Measurements from ENCODE around the gene HDLBP. TPM values are rescaled to one million over a fixed set of nuclear protein-coding genes. Genes with fewer than 3 reads are reported as not detected.
A peak's percentile ranks its signal among the peaks of the same experiment; 100 is the strongest.
"Not testable (repeated sequence)": the region's sequence is repeated elsewhere in the genome, so short reads cannot be mapped to it uniquely, and the experiment has no call there.

The HDLBP gene
- total and polyA plus RNA-seq, 2 experiments from 2014 or later: 389 to 437 TPM

DNA sequence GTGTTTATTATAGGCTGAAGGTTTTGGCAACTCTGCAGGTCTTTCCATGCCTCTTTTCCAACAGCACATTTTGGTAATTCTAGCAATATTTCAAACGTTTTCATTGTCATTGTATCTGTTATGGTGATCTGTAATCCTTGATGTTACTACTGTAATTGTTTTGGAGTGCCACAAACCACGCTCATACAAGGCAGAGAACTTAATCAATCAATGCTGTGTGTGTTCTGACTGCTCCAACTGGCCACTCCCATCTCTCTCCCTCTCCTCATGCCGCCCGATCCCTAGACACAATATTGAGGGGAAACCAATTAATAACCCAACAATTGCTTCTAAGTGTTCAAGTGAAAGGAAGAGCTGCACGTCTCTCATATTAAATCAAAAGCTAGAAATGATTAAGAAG is 32.9 kb downstream of the HDLBP start:
- whole genome bisulfite sequencing (ENCODE audit: low lambda C conversion rate, missing lambda C conversion rate): 61% methylated on average over 5 of the region's 5 CpGs
- DNase-seq (ENCODE audit: low spot score): no peak
- H4K20me1 ChIP-seq (ENCODE audit: insufficient read depth, poor library complexity, severe bottlenecking): peaks cover 38% of the 10 kb centered on the region

GRCh38 chr2:241280291-241280690 is 35.2 kb downstream of the HDLBP start:
- Histone ChIP-seq H3K9me3 (ENCODE audit: low read depth) (no peaks in the 10 kb centered on the region), H3K36me3 (replicated peaks; ENCODE audit: insufficient read depth, low read depth) (no peaks in the 10 kb centered on the region), H3K4me1 (ENCODE audit: insufficient read depth) (peaks cover 7% of the 10 kb centered on the region), H3K27me3 (no peaks in the 10 kb centered on the region), H3K27ac (no peak overlapping the region), H3K4me3 (no peak overlapping the region), H2AFZ (no peak overlapping the region), H3K4me2 (no peak overlapping the region), H3K79me2 (peaks cover 94% of the 10 kb centered on the region), H3K9me2 (replicated peaks; ENCODE audit: insufficient read depth) (no peaks in the 10 kb centered on the region), H4K20me1 (ENCODE audit: insufficient read depth, poor library complexity, severe bottlenecking) (peaks cover 36% of the 10 kb centered on the region)
- TF ChIP-seq EZH2phosphoT487 (IDR thresholded peaks at IDR 0.05; ENCODE audit: low read depth, severe bottlenecking, unreplicated experiment): no peak
- no peak for TF ChIP-seq EZH2 (IDR thresholded peaks at IDR 0.05; ENCODE audit: borderline replicate concordance)
- TF ChIP-seq, protein P1, sequence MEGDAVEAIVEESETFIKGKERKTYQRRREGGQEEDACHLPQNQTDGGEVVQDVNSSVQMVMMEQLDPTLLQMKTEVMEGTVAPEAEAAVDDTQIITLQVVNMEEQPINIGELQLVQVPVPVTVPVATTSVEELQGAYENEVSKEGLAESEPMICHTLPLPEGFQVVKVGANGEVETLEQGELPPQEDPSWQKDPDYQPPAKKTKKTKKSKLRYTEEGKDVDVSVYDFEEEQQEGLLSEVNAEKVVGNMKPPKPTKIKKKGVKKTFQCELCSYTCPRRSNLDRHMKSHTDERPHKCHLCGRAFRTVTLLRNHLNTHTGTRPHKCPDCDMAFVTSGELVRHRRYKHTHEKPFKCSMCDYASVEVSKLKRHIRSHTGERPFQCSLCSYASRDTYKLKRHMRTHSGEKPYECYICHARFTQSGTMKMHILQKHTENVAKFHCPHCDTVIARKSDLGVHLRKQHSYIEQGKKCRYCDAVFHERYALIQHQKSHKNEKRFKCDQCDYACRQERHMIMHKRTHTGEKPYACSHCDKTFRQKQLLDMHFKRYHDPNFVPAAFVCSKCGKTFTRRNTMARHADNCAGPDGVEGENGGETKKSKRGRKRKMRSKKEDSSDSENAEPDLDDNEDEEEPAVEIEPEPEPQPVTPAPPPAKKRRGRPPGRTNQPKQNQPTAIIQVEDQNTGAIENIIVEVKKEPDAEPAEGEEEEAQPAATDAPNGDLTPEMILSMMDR (IDR thresholded peaks at IDR 0.05; ENCODE audit: poor library complexity): no peak
- 94% methylated on average over 4 of the region's 4 CpGs for WGBS (ENCODE audit: low lambda C conversion rate, missing lambda C conversion rate)
- no peak for DNase-seq (ENCODE audit: low spot score)

More for the DNA sequence above, 32.9 kb downstream of the HDLBP start:
- Histone ChIP-seq H3K36me3 (replicated peaks; ENCODE audit: insufficient read depth, low read depth) (no peaks in the 10 kb centered on the region), H3K4me2 (no peak overlapping the region), H3K79me2 (peaks cover 94% of the 10 kb centered on the region), H3K9me3 (ENCODE audit: low read depth) (no peaks in the 10 kb centered on the region), H3K27ac (no peak overlapping the region), H3K27me3 (no peaks in the 10 kb centered on the region), H3K4me1 (ENCODE audit: insufficient read depth) (peaks cover 7% of the 10 kb centered on the region), H2AFZ (no peak overlapping the region), H3K4me3 (no peak overlapping the region), H3K9me2 (replicated peaks; ENCODE audit: insufficient read depth) (no peaks in the 10 kb centered on the region)
- no peak for TF ChIP-seq EZH2phosphoT487 (IDR thresholded peaks at IDR 0.05; ENCODE audit: low read depth, severe bottlenecking, unreplicated experiment)
- TF ChIP-seq, protein P1 (IDR thresholded peaks at IDR 0.05; ENCODE audit: poor library complexity): no peak
- no peak for TF ChIP-seq EZH2 (IDR thresholded peaks at IDR 0.05; ENCODE audit: borderline replicate concordance)

- Histone ChIP-seq H3K27ac (no peak overlapping the region), H3K9me2 (replicated peaks; ENCODE audit: insufficient read depth) (no peaks in the 10 kb centered on the region), H3K27me3 (no peaks in the 10 kb centered on the region), H3K79me2 (peaks cover 94% of the 10 kb centered on the region), H3K4me3 (no peak overlapping the region), H3K4me1 (ENCODE audit: insufficient read depth) (peaks cover 7% of the 10 kb centered on the region), H3K36me3 (replicated peaks; ENCODE audit: insufficient read depth, low read depth) (no peaks in the 10 kb centered on the region), H4K20me1 (ENCODE audit: insufficient read depth, poor library complexity, severe bottlenecking) (peaks cover 33% of the 10 kb centered on the region), H2AFZ (no peak overlapping the region), H3K4me2 (peak overlapping the region; percentile 9), H3K9me3 (ENCODE audit: low read depth) (no peaks in the 10 kb centered on the region)
- 95% methylated on average over 3 of the region's 3 CpGs for WGBS (ENCODE audit: low lambda C conversion rate, missing lambda C conversion rate)
- TF ChIP-seq EZH2phosphoT487 (IDR thresholded peaks at IDR 0.05; ENCODE audit: low read depth, severe bottlenecking, unreplicated experiment) (no peak), EZH2 (IDR thresholded peaks at IDR 0.05; ENCODE audit: borderline replicate concordance) (no peak)
- TF ChIP-seq, protein P1 (IDR thresholded peaks at IDR 0.05; ENCODE audit: poor library complexity): no peak
- no peak for DNase-seq (ENCODE audit: low spot score)
These were observed 35.6 kb downstream of the HDLBP start for GRCh38 chr2:241279828-241280227.

DNA sequence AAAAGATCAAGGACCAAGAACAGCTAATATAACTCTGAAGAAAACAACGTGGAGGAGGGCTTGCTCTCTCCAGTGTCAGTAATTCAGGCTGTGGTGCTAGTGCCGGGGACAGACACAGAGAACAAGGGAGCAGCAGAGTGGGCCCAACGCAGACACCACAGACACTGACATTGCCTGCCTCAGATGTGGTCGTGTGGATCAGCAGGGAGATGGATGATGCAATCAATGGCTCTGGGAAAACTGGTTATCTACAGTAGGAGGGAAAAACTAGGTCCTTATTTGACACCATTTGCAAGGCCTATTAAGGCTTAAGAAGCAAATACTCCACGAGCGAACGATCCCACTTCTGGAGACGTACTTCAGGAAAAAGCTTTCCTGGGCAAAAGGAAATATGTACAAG is 36.1 kb downstream of the HDLBP start:
- Histone ChIP-seq H2AFZ (no peak overlapping the region), H3K79me2 (peaks cover 94% of the 10 kb centered on the region), H3K4me1 (ENCODE audit: insufficient read depth) (peaks cover 7% of the 10 kb centered on the region), H3K9me3 (ENCODE audit: low read depth) (no peaks in the 10 kb centered on the region), H3K4me3 (no peak overlapping the region), H3K27me3 (no peaks in the 10 kb centered on the region), H3K27ac (peak overlapping the region; percentile 14), H4K20me1 (ENCODE audit: insufficient read depth, poor library complexity, severe bottlenecking) (peaks cover 29% of the 10 kb centered on the region), H3K36me3 (replicated peaks; ENCODE audit: insufficient read depth, low read depth) (no peaks in the 10 kb centered on the region), H3K4me2 (peak overlapping the region; percentile 9), H3K9me2 (replicated peaks; ENCODE audit: insufficient read depth) (no peaks in the 10 kb centered on the region)
- TF ChIP-seq EZH2 (IDR thresholded peaks at IDR 0.05; ENCODE audit: borderline replicate concordance) (no peak), EZH2phosphoT487 (IDR thresholded peaks at IDR 0.05; ENCODE audit: low read depth, severe bottlenecking, unreplicated experiment) (no peak)
- TF ChIP-seq, protein P1 (IDR thresholded peaks at IDR 0.05; ENCODE audit: poor library complexity): no peak
- WGBS (ENCODE audit: low lambda C conversion rate, missing lambda C conversion rate): 50% methylated on average over 8 of the region's 8 CpGs
- no peak for DNase-seq (ENCODE audit: low spot score)

DNA sequence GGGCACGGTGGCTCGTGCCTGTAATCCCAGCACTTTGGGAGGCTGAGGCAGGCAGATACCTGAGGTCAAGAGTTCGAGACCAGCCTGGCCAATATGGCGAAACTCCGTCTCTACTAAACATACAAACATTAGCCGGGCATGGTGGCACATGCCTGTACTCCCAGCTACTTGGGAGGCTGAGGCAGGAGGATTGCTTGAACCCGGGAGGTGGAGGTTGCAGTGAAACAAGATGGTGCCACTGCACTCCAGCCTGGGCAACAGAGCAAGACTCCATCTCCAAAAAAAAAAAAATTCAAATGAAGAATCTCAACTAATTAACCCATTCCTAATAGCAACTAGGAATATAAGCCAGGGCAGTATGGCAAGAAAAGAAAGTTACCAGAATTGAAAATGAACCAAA is 37.2 kb downstream of the HDLBP start:
- not testable (repeated sequence) for H3K9me2 ChIP-seq (replicated peaks; ENCODE audit: insufficient read depth); H3K4me3 ChIP-seq; H3K36me3 ChIP-seq (replicated peaks; ENCODE audit: insufficient read depth, low read depth); H3K9me3 ChIP-seq (ENCODE audit: low read depth); DNase-seq (ENCODE audit: low spot score); H3K4me1 ChIP-seq (ENCODE audit: insufficient read depth); H3K27ac ChIP-seq; H3K27me3 ChIP-seq; H3K4me2 ChIP-seq; H2AFZ ChIP-seq
- peaks cover 97% of the 10 kb centered on the region for H3K79me2 ChIP-seq
- WGBS (ENCODE audit: low lambda C conversion rate, missing lambda C conversion rate): 97% methylated on average over 7 of the region's 7 CpGs
- H4K20me1 ChIP-seq (ENCODE audit: insufficient read depth, poor library complexity, severe bottlenecking): peaks cover 28% of the 10 kb centered on the region
